Brain microvascular endothelial cell (primary cell): Measurements from ENCODE around the gene KRT14.
"Not testable (repeated sequence)": the region's sequence is repeated elsewhere in the genome, so short reads cannot be mapped to it uniquely, and the experiment has no call there.

Experiments used
- DNase-seq: peaks from one replicate; pipeline ENCODE4 v3.0.0-alpha.2; 2020
- H3K27ac ChIP-seq: fragments of 250-450 bp; sonication (Bioruptor Pico); 2 replicates; pipeline ENCODE4 v1.5.1; 2020; ENCODE audit warnings: mild to moderate bottlenecking, moderate library complexity
- H3K27me3 ChIP-seq: fragments of 250-450 bp; sonication (Bioruptor Pico); replicated peaks from 2 replicates; pipeline ENCODE4 v1.5.1; 2020; ENCODE audit warnings: mild to moderate bottlenecking
- H3K36me3 ChIP-seq: fragments of 250-450 bp; sonication (Bioruptor Pico); replicated peaks from 2 replicates; pipeline ENCODE4 v1.5.1; 2020; ENCODE audit warnings: mild to moderate bottlenecking
- H3K4me3 ChIP-seq: 2 replicates; pipeline ENCODE4 v1.5.1; 2011; ENCODE audit warnings: low read depth, mild to moderate bottlenecking, control low read depth, low read length, moderate library complexity
- CTCF ChIP-seq: IDR thresholded peaks from 2 replicates; pipeline ENCODE4 v1.5.1; 2011; ENCODE audit warnings: low read depth, mild to moderate bottlenecking, moderate library complexity, low read length, control low read depth, inconsistent platforms; ENCODE audit errors: missing control alignments
- in situ Hi-C: cut with HindIII; loops from 2 replicates; pipeline ENCODE4 v1.10.0; 2017; ENCODE audit warnings: low sequenced_read_pairs, low pct_ligation_motif_present

Gene KRT14

GRCh38 chr17:41583137-41584127 is 3.3 kb downstream of the KRT14 start:
- in situ Hi-C loops, result no loop called here
- DNase-seq, result no peak
- H3K27me3 ChIP-seq, result no peaks in the 10 kb centered on the region

GRCh38 chr17:41582061-41582968 is 4.4 kb downstream of the KRT14 start:
- in situ Hi-C loops, H3K27me3 ChIP-seq, H3K4me3 ChIP-seq, H3K27ac ChIP-seq, H3K36me3 ChIP-seq, DNase-seq: not testable (repeated sequence)

More at GRCh38 chr17:41583137-41584127, 3.3 kb downstream of the KRT14 start:
- Histone ChIP-seq H3K36me3 (no peaks in the 10 kb centered on the region), H3K27ac (no peak overlapping the region), H3K4me3 (no peak overlapping the region)
- no peak for TF ChIP-seq CTCF

GRCh38 chr17:41581366-41582060 is 5.2 kb downstream of the KRT14 start:
- no peak for TF ChIP-seq CTCF
- no peak for DNase-seq
- Histone ChIP-seq H3K4me3 (no peak overlapping the region), H3K27me3 (no peaks in the 10 kb centered on the region), H3K36me3 (no peaks in the 10 kb centered on the region), H3K27ac (no peak overlapping the region)
- in situ Hi-C loops, result no loop called here

- in situ Hi-C loops, result no loop called here
- no peak overlapping the region for H3K27ac ChIP-seq
- DNase-seq, result no peak
Observed at GRCh38 chr17:41580687-41581365, 5.9 kb downstream of the KRT14 start.

GRCh38 chr17:41580244-41580575 is 6.5 kb downstream of the KRT14 start:
- DNase-seq, result no peak
- H3K27me3 ChIP-seq, result no peaks in the 10 kb centered on the region
- no peaks in the 10 kb centered on the region for H3K36me3 ChIP-seq
- in situ Hi-C loops, result no loop called here
- no peak overlapping the region for H3K27ac ChIP-seq
- H3K4me3 ChIP-seq, result no peak overlapping the region
- TF ChIP-seq CTCF, result no peak

More at GRCh38 chr17:41580687-41581365, 5.9 kb downstream of the KRT14 start:
- H3K4me3 ChIP-seq, result no peak overlapping the region
- no peaks in the 10 kb centered on the region for H3K36me3 ChIP-seq
- TF ChIP-seq CTCF, result no peak
- no peaks in the 10 kb centered on the region for H3K27me3 ChIP-seq
